Skin of body (tissue), 2 donors: Measurements from ENCODE around the gene PARM1. TPM values are rescaled to one million over a fixed set of nuclear protein-coding genes. Genes with fewer than 3 reads are reported as not detected.

Experiments used
- DNase-seq: peaks from one replicate; lab custom pipeline; 2025; lab: John Stamatoyannopoulos, UW
- total RNA-seq: library from RNA; depleted of rRNA; stranded (reverse); fragments of >200 nt; gene quantifications from one replicate; pipeline ENCODE4 v1.2.3, GENCODE V29; 2014

PARM1 gene
- total RNA-seq, result 18.9 TPM

- peak; percentile 50 for DNase-seq
These were observed at the start of gene PARM1 for GRCh38 chr4:74932832-74933561. TSS of gene PARM1 (plus strand) at chr4:74933116. CDS start at chr4:74933328, 212 bp downstream.

- DNase-seq, result no peak
These were observed 48.6 kb upstream of the PARM1 start for GRCh38 chr4:74884266-74884665.

GRCh38 chr4:74886484-74886883 lies 46.4 kb upstream of the PARM1 start:
- no peak for DNase-seq

- DNase-seq, result no peak
These were observed 42.6 kb upstream of the PARM1 start for GRCh38 chr4:74890341-74890740.

- no peak for DNase-seq
These were observed 41.9 kb upstream of the PARM1 start for GRCh38 chr4:74891037-74891436.

GRCh38 chr4:74893171-74893570 lies 39.7 kb upstream of the PARM1 start:
- DNase-seq, result no peak

GRCh38 chr4:74896595-74896994 lies 36.3 kb upstream of the PARM1 start:
- DNase-seq, result no peak

GRCh38 chr4:74897386-74897785 lies 35.5 kb upstream of the PARM1 start:
- DNase-seq, result no peak

- DNase-seq, result no peak
These were observed 32.1 kb upstream of the PARM1 start for GRCh38 chr4:74900862-74901261.

- peak; percentile 2 for DNase-seq
These were observed 28.3 kb upstream of the PARM1 start for GRCh38 chr4:74904509-74905065.

GRCh38 chr4:74906771-74907170 lies 26.1 kb upstream of the PARM1 start:
- DNase-seq, result no peak

GRCh38 chr4:74919783-74920182 lies 13.1 kb upstream of the PARM1 start:
- no peak for DNase-seq

- no peak for DNase-seq
These were observed 12.2 kb upstream of the PARM1 start for GRCh38 chr4:74920704-74921103.

GRCh38 chr4:74921490-74921889 lies 11.4 kb upstream of the PARM1 start:
- DNase-seq, result no peak

- no peak for DNase-seq
These were observed 6.9 kb upstream of the PARM1 start for GRCh38 chr4:74926007-74926406.

GRCh38 chr4:74930162-74930561 lies 2.8 kb upstream of the PARM1 start:
- no peak for DNase-seq

- no peak for DNase-seq
These were observed 1.5 kb upstream of the PARM1 start for GRCh38 chr4:74931376-74931775.

GRCh38 chr4:74932010-74932409 lies 906 bp upstream of the PARM1 start:
- DNase-seq, result no peak

GRCh38 chr4:74933562-74934015 lies 673 bp downstream of the PARM1 start:
- DNase-seq, result no peak

GRCh38 chr4:74934016-74934831 lies 1.3 kb downstream of the PARM1 start:
- peak; percentile 20 for DNase-seq

- no peak for DNase-seq
These were observed 2.0 kb downstream of the PARM1 start for GRCh38 chr4:74934888-74935287.

- DNase-seq, result no peak
These were observed 8.2 kb downstream of the PARM1 start for GRCh38 chr4:74941123-74941522.
